ENCODE data around the gene DCAF8.

The DCAF8 gene

DNA sequence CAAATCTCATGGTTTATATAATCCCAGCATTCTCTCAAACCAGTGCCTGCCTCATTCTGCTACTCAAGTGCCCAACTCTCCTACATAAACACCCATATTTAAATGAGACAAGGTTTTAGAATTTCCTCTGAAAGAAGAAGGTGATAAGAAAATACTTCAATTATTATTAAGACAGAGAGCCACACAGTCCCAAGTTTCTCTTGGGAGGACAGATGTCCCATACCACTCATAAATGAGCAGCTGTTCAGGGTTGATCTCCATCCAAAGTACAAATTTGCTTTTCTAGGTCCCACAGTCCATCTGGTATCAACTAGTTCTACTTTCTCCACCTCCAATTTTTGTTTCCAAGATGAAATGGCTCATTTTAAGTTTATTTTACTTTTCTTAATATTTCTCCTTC, 11.3 kb downstream of the DCAF8 start:
- H3K27ac ChIP-seq (ENCODE audit: insufficient read depth, low read depth, low read length, poor library complexity, severe bottlenecking), result no peak overlapping the region
- no peaks in the 10 kb centered on the region for H3K36me3 ChIP-seq (ENCODE audit: control insufficient read depth, insufficient read depth, low read length)
- no peaks in the 10 kb centered on the region for H3K27me3 ChIP-seq (ENCODE audit: control insufficient read depth, insufficient read depth, low read length, poor library complexity, severe bottlenecking)
- H3K4me1 ChIP-seq (ENCODE audit: control insufficient read depth, insufficient read depth, low read length), result no peaks in the 10 kb centered on the region
- H3K4me3 ChIP-seq (ENCODE audit: insufficient read depth, low read depth, low read length), result no peak overlapping the region
- H3K9me3 ChIP-seq (ENCODE audit: control insufficient read depth, low read length), result no peaks in the 10 kb centered on the region

DNA sequence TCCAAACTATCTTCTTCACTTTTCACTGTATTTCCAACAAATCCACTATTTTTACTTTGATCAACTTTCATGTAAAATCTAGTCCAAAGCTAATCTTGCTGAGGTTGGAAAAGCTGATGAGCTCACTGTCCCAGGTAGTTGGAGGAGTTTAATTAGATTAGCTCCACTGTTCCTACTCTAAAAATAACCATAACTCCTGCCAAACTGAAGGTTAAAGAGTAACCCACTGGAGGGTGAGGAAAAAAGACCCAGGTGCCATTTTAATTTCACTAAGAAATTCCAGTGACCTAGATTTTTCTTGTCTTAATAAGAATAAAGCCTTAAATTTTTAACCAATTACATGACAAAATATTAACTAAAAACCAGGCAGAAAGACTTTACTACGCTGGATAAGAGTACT, 15.3 kb downstream of the DCAF8 start:
- no peak overlapping the region for H3K27ac ChIP-seq (ENCODE audit: insufficient read depth, low read depth, low read length, poor library complexity, severe bottlenecking)
- peaks cover 5% of the 10 kb centered on the region for H3K36me3 ChIP-seq (ENCODE audit: control insufficient read depth, insufficient read depth, low read length)
- H3K4me3 ChIP-seq (ENCODE audit: insufficient read depth, low read depth, low read length), result no peak overlapping the region
- H3K4me1 ChIP-seq (ENCODE audit: control insufficient read depth, insufficient read depth, low read length), result no peaks in the 10 kb centered on the region
- WGBS, 2 experiments, result 100% methylated on average over 1 of the region's 1 CpG
- H3K9me3 ChIP-seq (ENCODE audit: control insufficient read depth, low read length), result no peaks in the 10 kb centered on the region
- no peaks in the 10 kb centered on the region for H3K27me3 ChIP-seq (ENCODE audit: control insufficient read depth, insufficient read depth, low read length, poor library complexity, severe bottlenecking)

DNA sequence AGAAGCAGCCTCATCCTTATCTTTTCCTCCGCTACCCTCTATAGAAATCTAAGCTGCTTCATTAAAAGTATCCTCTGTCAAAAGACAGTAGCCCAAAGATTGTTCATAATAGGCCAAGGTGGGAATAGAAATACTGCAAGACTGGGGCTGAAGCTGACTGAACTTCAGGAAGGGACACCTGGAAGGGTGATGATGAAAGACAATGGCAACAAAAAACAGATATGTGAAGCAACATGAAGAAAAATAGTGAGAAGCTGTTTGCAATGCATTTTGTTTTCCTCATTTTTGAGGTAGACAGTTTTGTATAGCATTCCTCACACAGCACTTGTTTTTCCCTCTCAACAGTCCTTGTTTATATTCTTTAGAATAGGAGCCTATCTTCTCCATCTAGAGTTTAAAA, 16.9 kb downstream of the DCAF8 start:
- no peaks in the 10 kb centered on the region for H3K4me1 ChIP-seq (ENCODE audit: control insufficient read depth, insufficient read depth, low read length)
- 86 to 100% methylated on average over 1 of the region's 1 CpG for WGBS, 2 experiments

DNA sequence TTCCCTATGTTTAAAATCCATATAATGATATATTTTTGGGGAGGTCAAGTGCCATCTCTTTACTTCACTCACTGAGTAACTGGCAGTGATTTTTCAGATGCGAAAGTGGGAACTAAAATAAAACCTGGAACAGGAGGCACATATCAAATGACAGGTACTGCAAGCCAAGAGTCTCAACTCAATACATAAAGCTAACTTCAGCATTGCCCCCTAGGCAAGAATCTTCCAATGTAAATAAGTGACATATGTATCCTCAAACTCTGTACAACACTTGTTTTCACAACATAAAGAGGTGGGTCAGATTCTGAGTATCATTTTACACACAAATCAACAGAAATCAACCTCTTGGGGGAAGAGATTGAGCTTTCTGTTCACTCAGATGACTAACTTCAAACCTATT, 18.1 kb downstream of the DCAF8 start:
- H3K27me3 ChIP-seq (ENCODE audit: control insufficient read depth, insufficient read depth, low read length, poor library complexity, severe bottlenecking), result no peaks in the 10 kb centered on the region
- peaks cover 20% of the 10 kb centered on the region for H3K36me3 ChIP-seq (ENCODE audit: control insufficient read depth, insufficient read depth, low read length)
- 95 to 100% methylated on average over 1 of the region's 1 CpG for WGBS, 2 experiments
- H3K4me3 ChIP-seq (ENCODE audit: insufficient read depth, low read depth, low read length), result no peak overlapping the region
- no peak overlapping the region for H3K27ac ChIP-seq (ENCODE audit: insufficient read depth, low read depth, low read length, poor library complexity, severe bottlenecking)
- H3K4me1 ChIP-seq (ENCODE audit: control insufficient read depth, insufficient read depth, low read length), result no peaks in the 10 kb centered on the region
- no peaks in the 10 kb centered on the region for H3K9me3 ChIP-seq (ENCODE audit: control insufficient read depth, low read length)

More for the DNA sequence above, 16.9 kb downstream of the DCAF8 start:
- Histone ChIP-seq H3K27ac (ENCODE audit: insufficient read depth, low read depth, low read length, poor library complexity, severe bottlenecking) (no peak overlapping the region), H3K4me3 (ENCODE audit: insufficient read depth, low read depth, low read length) (no peak overlapping the region), H3K9me3 (ENCODE audit: control insufficient read depth, low read length) (no peaks in the 10 kb centered on the region), H3K27me3 (ENCODE audit: control insufficient read depth, insufficient read depth, low read length, poor library complexity, severe bottlenecking) (no peaks in the 10 kb centered on the region), H3K36me3 (ENCODE audit: control insufficient read depth, insufficient read depth, low read length) (peaks cover 8% of the 10 kb centered on the region)

DNA sequence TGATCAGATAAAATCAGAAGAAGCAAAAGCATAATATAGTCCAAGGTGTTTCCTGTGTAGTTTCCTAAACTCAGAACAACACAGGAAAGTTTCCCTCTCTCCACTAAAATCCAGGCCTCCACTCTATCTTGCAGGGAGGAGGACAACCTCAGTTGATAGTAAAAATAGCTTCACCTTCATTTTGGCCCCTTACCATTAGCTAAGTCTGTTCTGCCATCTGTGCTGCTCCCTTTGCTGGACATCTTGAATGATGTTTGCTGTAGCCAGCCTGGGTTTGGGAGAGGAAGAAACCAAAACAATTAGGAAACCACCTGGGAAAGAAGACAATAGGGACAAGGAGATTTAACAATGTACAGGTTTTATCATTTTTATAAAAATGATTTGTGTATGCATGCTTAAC, 18.6 kb downstream of the DCAF8 start:
- Histone ChIP-seq H3K36me3 (ENCODE audit: control insufficient read depth, insufficient read depth, low read length) (peaks cover 25% of the 10 kb centered on the region), H3K27ac (ENCODE audit: insufficient read depth, low read depth, low read length, poor library complexity, severe bottlenecking) (no peak overlapping the region), H3K4me1 (ENCODE audit: control insufficient read depth, insufficient read depth, low read length) (no peaks in the 10 kb centered on the region), H3K4me3 (ENCODE audit: insufficient read depth, low read depth, low read length) (no peak overlapping the region), H3K27me3 (ENCODE audit: control insufficient read depth, insufficient read depth, low read length, poor library complexity, severe bottlenecking) (no peaks in the 10 kb centered on the region), H3K9me3 (ENCODE audit: control insufficient read depth, low read length) (no peaks in the 10 kb centered on the region)

DNA sequence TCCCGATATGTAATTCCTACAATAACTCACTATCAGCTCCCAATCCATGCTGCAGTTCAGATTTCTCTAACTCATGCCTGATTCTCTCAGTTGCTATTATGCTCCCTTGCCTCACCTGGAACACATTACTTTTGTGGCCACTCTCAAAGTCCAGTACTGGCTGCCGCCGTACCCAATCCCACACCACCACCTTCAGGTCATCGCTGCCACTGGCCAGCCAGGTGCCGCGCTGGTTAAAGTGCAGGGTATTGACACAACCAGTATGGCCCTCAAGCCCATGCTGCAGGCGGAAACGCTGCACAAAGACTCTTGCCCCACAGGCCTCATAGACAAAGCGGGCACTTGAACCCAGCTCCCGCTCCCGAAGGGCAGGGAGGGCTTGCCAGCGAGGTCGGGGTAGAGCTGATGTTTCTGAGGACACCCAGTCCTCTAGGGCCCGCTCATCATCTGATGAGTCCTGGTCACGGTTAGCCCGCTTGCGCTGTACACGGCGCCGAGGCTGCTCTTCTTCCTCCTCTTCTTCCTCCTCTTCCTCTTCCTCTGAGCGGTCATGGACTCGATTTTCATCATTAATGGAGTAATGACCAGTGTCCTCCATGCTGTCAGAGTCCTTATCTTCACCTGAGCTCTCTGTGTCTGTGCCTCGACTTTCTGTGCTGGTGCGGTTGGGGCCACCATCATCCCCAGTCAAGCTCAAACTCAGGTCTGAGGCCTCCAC, 22.6 kb downstream of the DCAF8 start:
- Histone ChIP-seq H3K4me3 (ENCODE audit: insufficient read depth, low read depth, low read length) (no peak overlapping the region), H3K27ac (ENCODE audit: insufficient read depth, low read depth, low read length, poor library complexity, severe bottlenecking) (no peak overlapping the region), H3K4me1 (ENCODE audit: control insufficient read depth, insufficient read depth, low read length) (no peaks in the 10 kb centered on the region), H3K27me3 (ENCODE audit: control insufficient read depth, insufficient read depth, low read length, poor library complexity, severe bottlenecking) (no peaks in the 10 kb centered on the region), H3K9me3 (ENCODE audit: control insufficient read depth, low read length) (no peaks in the 10 kb centered on the region), H3K36me3 (ENCODE audit: control insufficient read depth, insufficient read depth, low read length) (peaks cover 38% of the 10 kb centered on the region)
- 96% methylated on average over 24 of the region's 24 CpGs for WGBS, 2 experiments

DNA sequence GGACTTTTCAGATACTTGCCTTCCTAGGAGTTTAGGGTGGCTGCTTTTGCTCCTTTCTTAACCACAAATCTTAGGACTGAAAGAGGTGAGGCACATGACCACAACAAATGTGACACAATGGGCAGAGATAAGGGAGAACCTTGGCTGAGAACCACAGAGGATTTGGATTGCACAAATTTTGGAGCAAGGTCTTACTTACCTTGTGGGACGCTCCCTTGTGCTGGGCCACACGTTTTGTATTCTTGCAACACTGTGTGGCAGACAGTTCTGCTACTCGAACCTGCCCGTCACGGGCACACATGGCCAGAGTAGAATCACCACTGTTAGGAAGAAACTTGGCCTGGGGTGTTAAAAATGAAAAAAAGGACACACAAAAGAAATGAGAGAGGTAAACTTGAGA, 23.9 kb downstream of the DCAF8 start:
- Histone ChIP-seq H3K27ac (ENCODE audit: insufficient read depth, low read depth, low read length, poor library complexity, severe bottlenecking) (no peak overlapping the region), H3K4me1 (ENCODE audit: control insufficient read depth, insufficient read depth, low read length) (no peaks in the 10 kb centered on the region), H3K9me3 (ENCODE audit: control insufficient read depth, low read length) (no peaks in the 10 kb centered on the region), H3K27me3 (ENCODE audit: control insufficient read depth, insufficient read depth, low read length, poor library complexity, severe bottlenecking) (no peaks in the 10 kb centered on the region), H3K4me3 (ENCODE audit: insufficient read depth, low read depth, low read length) (no peak overlapping the region), H3K36me3 (ENCODE audit: control insufficient read depth, insufficient read depth, low read length) (peaks cover 37% of the 10 kb centered on the region)
- WGBS, 2 experiments, result 91 to 95% methylated on average over 5 of the region's 5 CpGs

DNA sequence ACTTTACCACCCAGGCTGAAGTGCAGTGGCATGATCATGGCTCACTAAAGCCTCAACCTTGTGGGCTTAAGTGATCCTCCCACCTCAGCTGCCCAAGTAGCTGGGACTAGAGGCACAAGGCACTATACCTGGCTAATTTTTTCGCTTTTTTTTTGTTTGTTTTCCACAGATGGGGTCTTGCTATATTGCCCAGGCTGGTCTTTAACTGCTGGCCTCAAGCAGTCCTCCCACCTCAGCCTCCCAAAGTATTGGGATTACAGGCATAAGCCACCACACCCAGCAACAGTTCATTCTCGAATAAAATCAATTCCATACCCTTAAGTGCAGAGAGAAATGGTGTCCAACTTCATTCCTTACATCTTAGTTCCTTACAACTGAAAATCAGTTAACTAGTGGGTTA, 24.8 kb downstream of the DCAF8 start:
- no peak overlapping the region for H3K27ac ChIP-seq (ENCODE audit: insufficient read depth, low read depth, low read length, poor library complexity, severe bottlenecking)
- WGBS, 2 experiments, result 89 to 93% methylated on average over 2 of the region's 2 CpGs
- H3K4me3 ChIP-seq (ENCODE audit: insufficient read depth, low read depth, low read length), result no peak overlapping the region
- H3K27me3 ChIP-seq (ENCODE audit: control insufficient read depth, insufficient read depth, low read length, poor library complexity, severe bottlenecking), result no peaks in the 10 kb centered on the region
- peaks cover 37% of the 10 kb centered on the region for H3K36me3 ChIP-seq (ENCODE audit: control insufficient read depth, insufficient read depth, low read length)
- no peaks in the 10 kb centered on the region for H3K4me1 ChIP-seq (ENCODE audit: control insufficient read depth, insufficient read depth, low read length)
- no peaks in the 10 kb centered on the region for H3K9me3 ChIP-seq (ENCODE audit: control insufficient read depth, low read length)

DNA sequence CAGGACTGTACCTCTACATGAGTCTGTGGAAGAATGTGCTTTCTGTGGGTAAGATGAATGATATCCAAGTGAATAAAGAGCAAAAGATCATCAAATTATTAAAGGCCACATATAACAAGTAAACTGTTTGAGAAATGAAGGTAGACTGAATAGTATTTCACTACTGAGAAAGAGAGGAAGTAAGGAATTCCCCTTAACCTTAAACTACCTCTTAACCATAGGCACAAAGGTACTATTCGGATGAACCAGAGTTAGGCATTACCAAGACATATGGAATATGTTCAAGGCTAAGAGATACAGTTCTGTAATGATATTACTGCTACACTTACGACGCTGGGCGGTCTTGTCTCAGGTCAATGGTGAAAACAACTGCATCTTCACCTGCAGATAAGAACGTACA, 25.5 kb downstream of the DCAF8 start:
- Histone ChIP-seq H3K9me3 (ENCODE audit: control insufficient read depth, low read length) (no peaks in the 10 kb centered on the region), H3K4me3 (ENCODE audit: insufficient read depth, low read depth, low read length) (no peak overlapping the region), H3K27me3 (ENCODE audit: control insufficient read depth, insufficient read depth, low read length, poor library complexity, severe bottlenecking) (no peaks in the 10 kb centered on the region), H3K4me1 (ENCODE audit: control insufficient read depth, insufficient read depth, low read length) (no peaks in the 10 kb centered on the region), H3K27ac (ENCODE audit: insufficient read depth, low read depth, low read length, poor library complexity, severe bottlenecking) (no peak overlapping the region), H3K36me3 (ENCODE audit: control insufficient read depth, insufficient read depth, low read length) (peaks cover 41% of the 10 kb centered on the region)
- WGBS, 2 experiments, result 94 to 97% methylated on average over 5 of the region's 5 CpGs

DNA sequence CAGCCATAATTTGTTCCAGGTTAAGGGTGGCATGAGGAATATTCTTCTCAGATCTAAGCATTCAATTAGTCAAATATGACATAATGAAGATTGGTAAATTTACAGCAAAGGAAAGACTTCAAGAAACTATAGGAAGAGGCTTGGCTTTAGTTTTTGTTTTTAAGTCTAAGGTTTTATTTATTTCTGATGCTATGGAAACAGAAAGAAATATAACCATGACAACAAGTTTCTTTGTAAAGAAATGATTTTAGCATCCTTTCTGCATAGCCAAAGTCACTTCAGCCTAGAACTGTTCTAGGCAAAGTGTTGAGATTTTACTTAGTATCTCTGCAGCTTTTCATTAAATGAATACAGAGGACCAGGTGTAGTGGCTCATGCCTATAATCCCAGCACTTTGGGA, 29.4 kb downstream of the DCAF8 start:
- Histone ChIP-seq H3K4me3 (ENCODE audit: insufficient read depth, low read depth, low read length) (no peak overlapping the region), H3K27ac (ENCODE audit: insufficient read depth, low read depth, low read length, poor library complexity, severe bottlenecking) (no peak overlapping the region), H3K27me3 (ENCODE audit: control insufficient read depth, insufficient read depth, low read length, poor library complexity, severe bottlenecking) (no peaks in the 10 kb centered on the region), H3K36me3 (ENCODE audit: control insufficient read depth, insufficient read depth, low read length) (peaks cover 37% of the 10 kb centered on the region), H3K4me1 (ENCODE audit: control insufficient read depth, insufficient read depth, low read length) (no peaks in the 10 kb centered on the region), H3K9me3 (ENCODE audit: control insufficient read depth, low read length) (no peaks in the 10 kb centered on the region)

DNA sequence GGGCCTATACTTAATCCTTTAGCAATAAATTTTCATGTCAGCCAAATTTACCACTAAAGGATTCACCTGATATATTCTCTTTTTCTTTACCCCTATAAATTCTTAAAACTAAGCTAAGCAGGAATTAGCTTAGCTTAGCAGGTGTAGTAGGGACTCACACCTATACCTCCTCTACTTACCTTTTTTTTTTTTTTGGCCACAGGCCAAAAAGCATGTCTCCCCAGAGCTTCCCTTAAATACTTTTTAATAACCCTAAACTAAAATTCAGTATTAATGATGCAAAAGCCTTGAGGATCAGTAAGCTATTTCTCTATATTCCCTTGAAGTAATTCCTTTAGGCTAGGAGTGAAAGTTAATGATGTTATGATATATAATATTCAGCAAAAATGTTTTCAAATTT, 33.9 kb downstream of the DCAF8 start:
- H3K27me3 ChIP-seq (ENCODE audit: control insufficient read depth, insufficient read depth, low read length, poor library complexity, severe bottlenecking), result no peaks in the 10 kb centered on the region
- H3K27ac ChIP-seq (ENCODE audit: insufficient read depth, low read depth, low read length, poor library complexity, severe bottlenecking), result no peak overlapping the region
- H3K4me1 ChIP-seq (ENCODE audit: control insufficient read depth, insufficient read depth, low read length), result no peaks in the 10 kb centered on the region
- H3K4me3 ChIP-seq (ENCODE audit: insufficient read depth, low read depth, low read length), result no peak overlapping the region
- no peaks in the 10 kb centered on the region for H3K9me3 ChIP-seq (ENCODE audit: control insufficient read depth, low read length)
- peaks cover 63% of the 10 kb centered on the region for H3K36me3 ChIP-seq (ENCODE audit: control insufficient read depth, insufficient read depth, low read length)
